ENCODE data around the gene CARS1.
A peak's percentile ranks its signal among the peaks of the same experiment; 100 is the strongest.

The CARS1 gene

DNA sequence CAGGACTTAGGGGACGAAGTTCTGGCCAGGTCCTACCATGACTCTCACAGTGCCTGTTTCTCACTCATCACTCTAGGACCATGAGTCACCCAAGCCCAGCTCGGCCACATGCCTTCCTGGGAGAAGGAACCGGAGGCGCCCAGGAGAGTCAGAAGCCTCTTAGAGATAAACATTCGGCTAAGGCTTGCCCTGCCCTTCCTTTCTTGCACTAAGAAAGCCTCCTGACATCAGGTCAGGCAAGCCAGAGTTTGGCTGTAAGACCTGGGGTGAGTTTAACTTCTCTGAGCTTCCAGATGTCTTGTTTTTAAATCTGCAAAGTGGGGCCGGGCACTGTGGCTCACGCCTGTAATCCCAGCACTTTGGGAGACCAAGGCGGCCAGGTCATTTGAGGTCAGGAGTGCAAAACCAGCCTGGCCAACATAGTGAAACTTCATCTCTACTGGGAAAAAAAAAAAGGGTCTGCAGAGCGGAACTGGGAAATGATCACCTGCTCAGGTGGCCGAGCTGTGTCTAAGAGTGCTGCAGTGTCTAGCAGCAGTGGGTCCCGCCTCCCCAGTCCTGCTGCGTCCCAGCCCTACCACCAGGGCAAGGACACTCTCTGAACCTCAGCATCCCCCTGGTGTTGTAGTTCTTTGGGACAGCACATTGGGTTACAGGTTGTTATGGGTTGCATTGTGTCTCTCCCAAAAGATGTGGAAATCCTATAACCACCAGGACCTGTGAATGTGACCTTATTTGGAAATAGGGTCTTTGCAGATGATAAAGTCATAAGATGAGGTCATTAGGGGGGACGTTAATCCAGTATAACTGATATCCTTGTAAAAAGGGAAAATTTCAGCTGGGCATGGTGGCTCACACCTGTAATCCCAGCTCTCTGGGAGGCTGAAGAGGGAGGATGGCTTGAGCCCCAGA, 1.8 kb upstream of the CARS1 start:
- no peak for DNase-seq

DNA sequence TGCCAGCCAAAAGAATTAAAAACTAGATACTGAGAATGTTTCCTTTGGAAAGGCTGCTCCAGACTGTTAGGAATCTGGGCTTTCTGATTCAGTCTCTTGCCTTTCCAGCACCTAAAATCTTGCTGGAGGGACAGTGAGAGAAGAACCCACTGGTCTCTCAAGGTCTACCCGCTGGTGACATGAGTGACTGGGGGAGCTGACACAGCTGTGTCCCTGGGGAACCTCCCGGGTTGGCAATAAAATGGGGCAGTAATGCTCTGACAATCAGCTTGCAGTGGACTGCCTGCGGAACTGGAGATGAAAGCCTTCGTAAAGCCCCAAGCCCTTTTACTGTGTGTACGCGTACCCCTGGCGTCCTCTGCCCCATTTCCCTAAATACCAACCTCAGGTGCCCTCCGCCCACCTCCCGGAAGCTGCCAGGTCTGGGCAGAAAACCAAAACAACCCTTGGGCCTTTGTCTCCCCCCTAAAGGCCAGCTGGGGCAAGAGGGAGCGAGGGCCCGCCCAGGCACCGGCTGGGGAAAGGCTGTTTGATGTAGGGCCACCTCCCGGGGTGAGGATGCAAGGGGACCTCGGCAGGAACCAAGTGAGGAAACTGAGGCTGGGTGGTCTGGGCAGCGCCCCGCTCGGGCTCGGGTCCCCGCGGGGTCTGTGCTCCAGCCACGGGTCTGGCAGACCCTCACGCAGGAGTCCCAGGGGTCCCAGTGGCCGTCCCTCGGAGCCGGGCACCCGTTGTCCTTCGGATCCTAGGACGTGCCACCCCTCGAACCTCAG, 741 bp downstream of the CARS1 start:
- peak; percentile 34 to 43 for DNase-seq

DNA sequence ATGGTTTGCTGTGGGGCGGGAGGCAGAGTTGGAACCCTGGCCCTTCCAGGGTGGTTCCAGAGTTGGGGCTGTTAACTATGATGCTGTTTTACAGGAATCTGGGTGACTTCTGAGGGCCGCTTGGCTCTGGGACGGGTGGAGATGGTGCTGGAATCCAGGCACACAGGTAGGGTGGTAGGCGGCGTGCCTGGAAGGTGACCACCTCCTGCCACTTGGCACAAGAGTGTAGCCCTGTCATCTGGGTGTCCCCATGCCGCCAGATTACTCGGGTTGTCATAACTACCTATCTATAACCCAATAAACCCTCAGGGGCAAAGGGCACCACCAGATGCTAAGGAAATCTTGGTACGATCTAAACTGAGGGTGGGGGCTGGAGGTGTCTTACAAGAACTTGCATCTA, 1.3 kb downstream of the CARS1 start:
- no peak for DNase-seq

DNA sequence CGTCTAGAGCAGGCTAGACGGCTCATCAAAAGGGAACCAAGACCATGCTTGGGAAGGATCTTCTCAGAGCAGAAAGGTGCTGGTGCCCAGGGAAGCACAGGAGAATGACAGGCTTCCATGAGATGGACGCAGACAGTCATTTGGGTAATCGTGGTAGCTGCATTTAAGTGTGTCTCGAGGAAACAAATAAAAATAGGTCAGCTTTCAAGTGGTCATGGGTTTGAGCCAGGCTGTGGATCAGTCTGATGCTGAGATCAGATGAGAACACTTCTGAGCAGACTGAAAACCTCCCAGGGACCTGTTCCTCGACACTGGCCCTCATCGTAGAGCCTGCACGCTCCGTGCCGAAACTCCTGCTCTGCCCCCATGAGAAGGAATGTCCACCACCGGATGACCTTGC, 4.7 kb downstream of the CARS1 start:
- DNase-seq, result no peak

DNA sequence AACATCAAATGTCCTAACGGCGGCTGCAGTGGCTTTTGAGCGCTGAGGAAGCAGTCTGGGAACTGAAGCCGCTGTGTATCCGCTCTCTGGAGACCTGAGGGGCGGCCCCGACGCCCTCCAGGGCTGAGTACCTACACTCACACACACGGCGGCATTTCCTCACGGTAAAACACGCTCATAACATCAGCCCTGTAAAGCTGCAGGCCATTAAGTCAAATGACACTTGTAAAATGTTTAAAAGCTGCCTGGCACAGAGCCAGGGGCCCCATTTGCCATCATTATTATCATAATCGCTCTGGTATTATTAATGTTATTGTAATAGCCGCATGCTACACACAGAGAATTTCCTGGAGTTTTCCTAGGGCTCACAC, 5.1 kb downstream of the CARS1 start:
- DNase-seq, result no peak

DNA sequence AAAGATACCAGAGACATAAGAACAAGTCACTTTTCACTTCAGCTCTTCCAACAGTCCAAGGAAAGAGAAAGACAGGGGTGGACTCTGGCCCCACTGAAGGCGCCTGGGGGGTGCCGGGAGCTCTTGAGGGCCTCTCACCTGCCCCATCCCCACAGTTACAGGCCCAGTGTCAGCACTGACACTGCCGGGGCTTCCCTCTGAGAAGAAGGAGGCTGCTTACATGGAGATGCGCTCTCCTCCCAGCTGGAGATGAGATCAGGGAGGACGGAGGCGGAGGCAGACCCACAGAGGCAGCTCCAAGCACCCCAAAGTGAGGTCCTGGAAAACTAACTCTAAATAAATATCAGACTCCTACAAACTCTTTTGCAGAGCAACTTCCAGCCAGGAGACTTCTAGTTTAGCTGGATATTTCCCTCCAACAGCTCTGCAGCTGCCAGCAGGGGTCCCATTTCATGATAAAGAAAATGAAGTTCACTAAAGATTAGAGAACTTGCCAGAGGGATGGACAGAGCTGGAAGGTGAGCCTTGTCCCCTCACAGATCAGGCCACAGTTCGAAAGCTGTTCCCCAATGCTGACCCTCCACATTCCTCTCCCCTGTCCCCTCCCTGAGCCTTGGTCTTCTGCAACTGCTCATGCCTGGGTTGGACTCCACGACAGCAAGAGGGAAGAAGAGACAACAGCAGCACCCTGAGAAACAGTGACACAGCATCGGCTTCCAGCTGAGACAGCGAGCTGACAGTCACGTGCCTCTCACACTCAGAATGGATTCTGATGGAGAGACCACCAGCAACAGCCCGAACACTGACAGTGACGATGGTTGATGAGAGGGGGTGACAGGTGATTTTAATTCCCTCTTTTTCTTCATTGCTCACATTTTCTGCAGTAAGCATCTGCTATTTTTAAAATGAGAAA, 5.8 kb downstream of the CARS1 start:
- DNase-seq, result no peak

DNA sequence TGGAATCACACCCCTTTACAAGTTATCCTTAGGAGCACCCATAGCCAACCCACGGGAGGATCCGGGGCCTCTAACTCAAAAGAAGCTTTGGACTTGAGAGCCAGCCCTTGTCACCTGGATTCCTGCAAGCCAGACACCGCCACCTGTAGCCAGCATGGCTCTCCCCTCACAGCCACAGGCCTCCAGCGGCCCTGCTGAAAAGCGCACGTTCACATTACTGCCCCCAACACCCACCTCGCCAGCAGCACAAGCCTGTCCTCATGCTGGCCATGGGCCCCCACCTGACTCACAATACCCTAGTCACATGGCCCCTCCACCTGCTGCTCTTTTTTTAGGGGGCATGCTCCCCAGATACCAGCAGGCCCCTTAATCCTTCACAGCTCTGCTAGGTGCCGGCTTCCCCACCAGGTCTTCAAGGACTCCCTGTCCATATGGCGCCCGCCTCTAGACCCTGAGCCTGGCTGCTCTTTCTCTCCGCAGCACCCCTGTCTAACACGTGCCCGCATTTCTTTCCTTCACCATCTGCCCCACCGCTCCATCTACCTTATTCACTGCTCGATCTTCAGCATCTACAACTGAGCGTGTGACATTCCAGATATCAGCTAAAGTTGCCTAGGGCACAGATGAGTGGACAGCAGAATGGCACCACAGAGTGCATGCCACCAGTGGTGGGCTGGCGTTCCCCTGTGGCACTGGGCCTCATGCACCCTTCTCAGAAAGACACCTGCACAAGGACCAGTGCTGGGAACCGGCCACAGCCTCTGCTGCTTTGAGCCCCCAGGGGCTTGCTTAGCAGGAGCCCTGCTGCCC, 6.6 kb downstream of the CARS1 start:
- DNase-seq, result no peak

DNA sequence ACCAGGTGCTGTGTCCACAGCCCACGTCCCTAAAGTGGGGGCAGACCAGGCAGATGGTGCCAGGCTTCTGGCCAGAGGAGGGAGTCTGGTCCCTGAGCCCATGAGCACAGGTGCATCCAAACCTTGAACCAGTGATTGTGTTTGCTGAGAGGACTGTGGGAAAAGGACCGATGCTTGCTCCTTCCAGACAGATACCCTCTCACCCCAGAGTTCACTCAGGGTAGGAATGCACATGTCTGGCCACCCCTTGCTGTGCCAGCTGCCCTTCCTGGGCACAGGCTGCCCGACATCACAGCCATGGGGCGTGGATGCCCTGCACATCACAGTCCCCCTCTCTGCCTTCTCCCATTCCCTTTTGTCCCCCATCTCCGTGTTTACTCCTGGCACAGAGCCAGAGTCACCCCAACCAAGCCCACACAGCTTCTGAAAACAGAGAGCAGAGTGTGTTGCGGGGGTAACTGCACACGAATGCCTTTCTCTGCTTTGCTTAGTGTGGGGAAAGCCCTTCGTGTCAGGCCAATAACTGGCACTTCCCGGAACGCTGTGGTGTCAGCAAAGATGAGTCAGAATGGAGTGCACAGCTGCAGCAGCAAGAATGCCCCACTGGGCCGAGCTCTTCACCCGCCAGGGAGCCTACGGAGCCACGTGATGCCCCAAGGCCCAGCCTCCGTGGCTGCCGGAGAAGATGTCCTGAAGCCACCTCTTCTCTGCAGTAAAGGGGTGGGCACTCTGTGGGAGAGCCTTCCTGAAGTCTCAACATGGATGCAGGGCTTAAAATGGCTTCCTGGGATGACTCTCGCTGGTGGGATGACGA, 7.6 kb downstream of the CARS1 start:
- peak; percentile 58 to 74 for DNase-seq

DNA sequence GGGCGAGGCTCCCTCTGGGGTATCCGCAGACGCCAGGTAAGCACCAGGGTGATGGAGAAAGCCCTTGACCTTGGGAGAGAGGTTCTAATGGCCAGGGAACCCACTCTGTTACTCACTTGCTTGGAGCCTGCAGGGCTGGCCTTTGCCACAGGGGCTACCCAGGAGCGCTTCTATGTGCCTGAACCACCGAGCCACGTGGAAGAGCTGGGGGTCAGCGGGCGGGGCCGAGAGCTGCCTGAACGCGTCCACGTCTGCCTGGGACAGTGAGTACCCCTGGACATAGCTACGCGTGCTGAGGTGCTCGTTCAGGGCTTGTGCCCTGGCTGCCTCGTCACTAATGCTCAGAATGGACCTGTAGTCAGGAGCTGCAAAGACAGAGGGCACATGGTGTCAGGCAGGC, 9.6 kb downstream of the CARS1 start:
- no peak for DNase-seq

DNA sequence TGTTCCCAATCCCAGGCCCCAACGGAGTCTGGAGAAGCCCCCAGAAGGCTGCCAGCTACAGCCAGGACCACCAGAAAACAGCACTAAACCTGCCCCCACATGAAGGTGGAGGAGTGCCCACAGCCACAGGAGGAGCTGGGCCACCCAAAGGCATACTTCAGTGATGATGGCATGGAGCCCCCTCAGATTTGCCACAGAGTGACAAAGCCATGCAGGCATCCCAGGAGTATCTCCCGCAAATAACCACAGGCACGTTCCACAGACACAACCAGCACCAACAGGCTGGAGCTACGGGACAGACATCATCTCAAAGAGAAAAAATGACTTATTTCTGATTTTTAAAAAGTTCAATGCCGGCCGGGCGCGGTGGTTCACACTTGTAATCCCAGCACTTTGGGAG, 10.6 kb downstream of the CARS1 start:
- no peak for DNase-seq

DNA sequence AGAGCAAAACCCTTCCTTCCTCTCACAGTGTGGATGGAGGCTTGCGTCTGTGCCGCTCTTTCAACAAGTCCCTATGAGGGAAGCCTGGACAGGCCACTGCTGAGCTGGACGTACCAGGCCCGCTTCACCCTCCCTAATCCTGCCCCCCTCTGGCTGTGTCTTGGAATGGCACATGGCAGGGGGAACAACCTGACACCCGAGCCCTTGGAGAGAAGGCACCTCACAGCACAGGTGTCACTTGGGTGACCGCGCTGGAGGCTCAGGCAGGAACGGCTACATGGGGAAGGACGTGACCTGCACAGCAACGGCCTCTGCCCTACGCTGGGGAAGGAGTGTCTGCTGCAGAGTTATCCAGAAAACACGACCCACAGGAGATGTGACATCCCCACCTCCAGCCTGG, 11.0 kb downstream of the CARS1 start:
- no peak for DNase-seq

DNA sequence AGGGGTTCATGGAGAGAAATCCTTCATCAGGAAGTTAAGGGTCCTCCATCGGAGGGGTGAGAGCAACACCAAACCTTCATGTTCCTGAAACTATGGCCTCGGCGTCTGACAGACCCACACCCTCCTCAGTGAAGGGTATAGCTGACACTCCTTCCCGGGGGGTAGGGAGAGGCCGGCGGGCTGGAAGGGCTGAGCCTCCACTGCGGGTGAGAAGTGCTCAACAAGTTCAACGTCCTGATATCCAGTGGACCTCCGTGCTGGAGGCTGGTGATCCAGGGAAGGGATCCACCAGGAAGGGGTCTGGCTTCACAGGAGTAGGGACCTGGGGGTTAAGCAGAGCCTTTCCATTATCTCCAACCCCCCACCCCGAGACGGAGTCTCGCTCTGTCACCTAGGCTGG, 12.3 kb downstream of the CARS1 start:
- DNase-seq, result no peak

DNA sequence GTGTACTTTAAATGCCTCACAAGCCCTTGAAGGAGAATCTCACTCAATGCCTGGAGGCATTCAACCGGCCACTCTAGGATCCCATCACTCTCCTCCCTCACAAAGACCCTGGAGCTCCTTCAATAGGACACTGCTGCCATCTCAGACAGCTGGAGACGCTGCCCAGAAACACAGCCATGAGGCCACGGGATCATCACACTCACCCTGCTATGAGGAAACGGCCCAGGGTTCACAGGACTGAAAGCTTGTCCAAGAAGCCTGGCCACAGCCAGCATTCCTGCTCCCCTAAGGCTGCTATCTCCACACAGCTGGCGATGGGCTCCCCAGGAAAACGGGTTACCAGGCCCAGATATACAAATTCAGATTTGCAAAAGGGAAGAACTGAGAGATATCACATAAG, 13.2 kb downstream of the CARS1 start:
- DNase-seq, result no peak

DNA sequence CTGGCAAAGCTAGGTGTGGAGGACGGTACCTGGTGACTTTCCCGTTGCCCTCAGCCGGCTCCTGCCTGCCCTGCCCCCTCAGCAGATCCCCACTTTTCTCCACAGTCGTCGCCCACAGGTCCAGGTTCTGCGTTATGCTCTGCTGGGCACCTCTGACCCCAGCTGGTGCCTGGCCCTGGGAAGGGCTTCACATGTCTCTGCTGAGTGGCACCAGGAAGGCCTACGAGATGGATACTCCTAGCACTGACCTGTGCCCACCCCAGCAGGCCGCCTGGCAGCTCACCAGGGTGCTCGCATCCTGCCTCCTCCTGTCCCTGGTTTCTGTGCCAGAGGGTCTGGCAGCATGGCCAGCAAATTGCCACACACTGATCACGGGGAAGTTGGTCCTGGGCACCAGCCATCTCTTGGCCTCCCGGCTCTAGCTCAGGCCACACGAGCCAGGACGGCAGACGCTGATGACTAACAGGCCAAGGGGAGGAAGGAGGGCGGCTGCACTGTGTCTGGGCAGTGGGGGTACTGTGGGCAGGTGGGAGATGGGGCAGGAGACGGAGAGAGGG, 13.8 kb downstream of the CARS1 start:
- no peak for DNase-seq

DNA sequence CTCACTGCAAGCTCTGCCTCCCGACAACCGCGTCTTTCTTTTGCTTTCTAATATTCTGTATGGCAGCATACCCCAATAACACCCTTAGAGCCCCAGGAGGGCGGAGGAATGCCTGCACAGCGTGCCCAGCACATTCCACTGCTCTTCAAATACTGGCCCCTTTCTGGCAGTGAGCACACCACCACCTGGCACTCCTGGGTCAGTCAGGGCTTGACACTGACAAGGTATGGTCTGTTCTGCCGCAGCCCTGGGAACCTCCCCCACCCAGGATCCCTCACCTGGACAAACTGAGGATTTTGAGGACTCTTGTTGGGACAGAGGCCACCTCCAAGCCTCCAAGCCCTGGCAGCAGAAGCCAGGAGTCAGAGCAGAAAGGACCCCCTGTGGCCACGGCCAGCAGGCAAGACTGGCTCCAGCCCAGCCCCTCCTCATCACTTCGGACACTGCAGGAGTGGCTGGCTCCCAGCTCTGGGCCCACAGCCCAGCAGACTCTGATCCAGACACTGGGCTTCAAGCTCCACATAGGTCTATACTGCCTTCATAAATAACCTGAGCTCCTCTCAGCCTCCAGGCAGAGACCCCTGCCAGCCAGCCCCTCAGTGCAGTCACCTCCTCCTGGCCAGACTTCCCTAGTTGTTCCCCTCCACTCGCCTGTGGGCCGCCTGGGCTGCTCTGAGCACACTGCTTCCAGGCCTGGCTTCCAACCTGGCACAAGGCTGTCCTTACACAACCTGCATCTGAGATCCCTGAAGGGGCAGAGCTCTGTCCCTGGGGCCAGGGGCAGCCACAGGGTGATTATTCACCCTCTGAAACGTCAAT, 14.5 kb downstream of the CARS1 start:
- DNase-seq, result no peak

DNA sequence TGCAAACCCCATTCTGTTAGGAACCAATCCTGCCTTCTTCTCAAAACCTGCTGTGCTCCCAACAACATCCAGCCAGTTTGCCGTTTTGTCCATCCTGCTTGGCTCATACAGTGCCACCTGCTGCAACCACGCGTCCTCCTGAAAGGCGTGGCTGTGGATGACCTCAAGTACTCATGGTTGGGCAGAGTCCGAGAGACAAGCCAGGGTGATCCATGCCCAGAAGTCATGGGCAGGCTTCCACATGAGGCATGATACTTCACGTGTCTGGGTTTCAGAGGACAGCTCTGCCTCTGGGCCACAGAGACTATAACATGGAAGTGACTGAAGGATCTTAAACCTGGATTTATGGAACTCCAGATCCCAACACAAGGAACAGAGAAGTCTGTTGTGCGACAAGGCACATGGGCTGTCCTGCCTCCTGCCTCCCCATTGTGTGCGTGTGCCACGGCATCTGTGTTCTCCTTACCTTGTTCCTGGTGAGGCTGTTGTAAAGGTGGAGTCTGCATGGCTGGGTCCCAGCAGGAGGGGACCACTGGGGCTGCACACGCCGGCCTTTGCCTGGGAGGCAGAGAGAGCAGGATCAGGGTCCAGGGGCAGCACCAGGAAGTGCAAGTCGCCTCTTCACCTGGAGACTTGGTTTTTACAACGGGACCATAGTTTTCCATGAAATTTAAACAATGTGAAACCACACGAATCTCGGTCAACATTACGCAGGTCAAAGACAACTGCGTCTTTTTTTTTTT, 15.4 kb downstream of the CARS1 start:
- no peak for DNase-seq

DNA sequence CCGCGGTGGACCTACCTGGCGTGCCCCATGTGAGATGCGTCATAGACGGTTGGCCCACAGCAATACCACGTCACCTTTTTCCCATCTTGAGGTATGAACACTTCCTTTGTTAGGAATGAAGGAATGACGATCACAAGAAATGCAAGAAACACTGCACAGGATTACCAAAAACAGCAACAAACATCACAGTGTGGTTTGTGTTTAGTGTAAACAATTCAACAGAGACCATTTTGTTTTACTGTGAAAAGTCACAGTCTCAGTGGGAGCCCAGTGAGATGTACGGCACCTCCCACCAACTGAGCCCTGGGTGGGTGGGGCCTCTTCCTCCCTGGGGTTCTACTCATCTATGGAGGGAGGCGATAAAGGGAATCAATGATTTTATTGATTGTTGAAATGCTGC, 16.3 kb downstream of the CARS1 start:
- DNase-seq, result no peak

DNA sequence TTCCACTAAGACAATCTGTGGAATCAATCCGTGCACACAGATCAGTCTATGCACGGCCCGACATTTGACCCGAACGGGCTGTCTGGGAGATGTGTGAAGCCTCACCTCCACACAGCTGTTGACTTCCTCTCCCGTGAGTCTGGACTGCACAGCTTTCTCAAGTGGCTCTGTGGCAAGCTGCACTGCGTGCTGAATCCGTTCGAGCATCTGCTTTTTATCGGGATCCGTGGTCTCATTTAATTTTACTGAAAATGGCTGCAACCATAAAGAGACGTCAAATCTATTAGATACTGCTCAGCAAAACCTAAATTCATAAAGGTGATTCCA, 19.3 kb downstream of the CARS1 start:
- no peak for DNase-seq

Measured in stimulated activated CD4-positive, alpha-beta T cell treated with anti-CD3 and anti-CD28 coated beads, Interleukin-2, amount 100 ng/mL, for 24 hours (primary cell).